SK-N-SH treated with all-trans-retinoic acid at 6 μM for 48 hours (cell line): ENCODE measurements around the gene ACTN4.

Source experiments
- ATAC-seq: fragments of 200-7000 bp; cut with Tn5 transposase; 3 replicates; pipeline ENCODE4 v1.9.1; 2020; ENCODE audit warnings: mild to moderate bottlenecking, moderate library complexity
- ARNTL ChIP-seq: fragments of 450-650 bp; formaldehyde crosslinking; IDR thresholded peaks from 2 replicates; pipeline ENCODE4 v1.5.0; 2020; ENCODE audit warnings: low read depth, mild to moderate bottlenecking, moderate library complexity, borderline replicate concordance
- BACH2 ChIP-seq: fragments of 250-450 bp; sonication (Bioruptor Pico); IDR thresholded peaks from 2 replicates; pipeline ENCODE4 v1.9.0; 2021; ENCODE audit warnings: mild to moderate bottlenecking, borderline replicate concordance
- CREB5 ChIP-seq: fragments of 250-450 bp; sonication (Bioruptor Pico); IDR thresholded peaks from 2 replicates; pipeline ENCODE4 v1.5.1; 2020; ENCODE audit warnings: low read depth, mild to moderate bottlenecking, moderate library complexity
- CSDC2 ChIP-seq: fragments of 250-450 bp; sonication (Bioruptor Pico); IDR thresholded peaks from 2 replicates; pipeline ENCODE4 v1.5.0; 2020; ENCODE audit warnings: mild to moderate bottlenecking, moderate library complexity
- CSRNP3 ChIP-seq: fragments of 250-450 bp; sonication (Bioruptor Pico); IDR thresholded peaks from 2 replicates; pipeline ENCODE4 v1.5.1; 2021; ENCODE audit warnings: mild to moderate bottlenecking, moderate library complexity
- ESRRG ChIP-seq: fragments of 250-450 bp; sonication (Bioruptor Pico); IDR thresholded peaks from 2 replicates; pipeline ENCODE4 v1.6.1; 2021; ENCODE audit warnings: mild to moderate bottlenecking
- GLIS3 ChIP-seq: fragments of 250-450 bp; sonication (Bioruptor Pico); IDR thresholded peaks from 2 replicates; pipeline ENCODE4 v1.5.0; 2020; ENCODE audit warnings: mild to moderate bottlenecking, moderate library complexity
- ISL1 ChIP-seq: fragments of 250-450 bp; sonication (Bioruptor Pico); IDR thresholded peaks from 2 replicates; pipeline ENCODE4 v2.1.2; 2022; ENCODE audit warnings: mild to moderate bottlenecking, moderate library complexity
- OSR1 ChIP-seq: fragments of 250-450 bp; sonication (Bioruptor Pico); IDR thresholded peaks from 2 replicates; pipeline ENCODE4 v1.8.0; 2022; ENCODE audit warnings: moderate library complexity, mild to moderate bottlenecking, inconsistent platforms
- PPARA ChIP-seq: fragments of 250-450 bp; sonication (Bioruptor Pico); IDR thresholded peaks from 2 replicates; pipeline ENCODE4 v1.5.0; 2020; ENCODE audit warnings: mild to moderate bottlenecking, borderline replicate concordance
- RARB ChIP-seq: fragments of 250-450 bp; sonication (Bioruptor Pico); IDR thresholded peaks from 2 replicates; pipeline ENCODE4 v1.8.0; 2021; ENCODE audit warnings: mild to moderate bottlenecking, moderate library complexity
- SNAI2 ChIP-seq: fragments of 250-450 bp; sonication (Bioruptor Pico); IDR thresholded peaks from 2 replicates; pipeline ENCODE4 v1.5.0; 2020; ENCODE audit warnings: mild to moderate bottlenecking, moderate library complexity
- TCF4 ChIP-seq: fragments of 250-450 bp; sonication (Bioruptor Pico); IDR thresholded peaks from 2 replicates; pipeline ENCODE4 v1.8.0; 2021; ENCODE audit warnings: mild to moderate bottlenecking, moderate library complexity, borderline replicate concordance
- TOX ChIP-seq: fragments of 250-450 bp; sonication (Bioruptor Pico); IDR thresholded peaks from 2 replicates; pipeline ENCODE4 v1.8.0; 2021; ENCODE audit warnings: mild to moderate bottlenecking, moderate library complexity, borderline replicate concordance
- TSHZ2 ChIP-seq: fragments of 250-450 bp; sonication (Bioruptor Pico); IDR thresholded peaks from 2 replicates; pipeline ENCODE4 v1.5.0; 2020; ENCODE audit warnings: mild to moderate bottlenecking, moderate library complexity
- ZC3H10 ChIP-seq: fragments of 250-450 bp; sonication (Bioruptor Pico); IDR thresholded peaks from 2 replicates; pipeline ENCODE4 v1.5.1; 2021; ENCODE audit warnings: mild to moderate bottlenecking, moderate library complexity
- ZFP3 ChIP-seq: fragments of 250-450 bp; sonication (Bioruptor Pico); IDR thresholded peaks from 2 replicates; pipeline ENCODE4 v1.5.0; 2020; ENCODE audit warnings: mild to moderate bottlenecking, moderate library complexity
- ZFP30 ChIP-seq: fragments of 450-650 bp; formaldehyde crosslinking; IDR thresholded peaks from 2 replicates; pipeline ENCODE4 v1.5.0; 2022; ENCODE audit warnings: mild to moderate bottlenecking, moderate library complexity
- ZNF565 ChIP-seq: fragments of 450-650 bp; formaldehyde crosslinking; conservative IDR thresholded peaks from 2 replicates; pipeline ENCODE4 v1.5.0; 2020; ENCODE audit warnings: low read depth, mild to moderate bottlenecking, moderate library complexity
- ZNF70 ChIP-seq: fragments of 450-650 bp; formaldehyde crosslinking; IDR thresholded peaks from 2 replicates; pipeline ENCODE4 v1.5.0; 2020; ENCODE audit warnings: mild to moderate bottlenecking, moderate library complexity
- ZNF8 ChIP-seq: fragments of 450-650 bp; formaldehyde crosslinking; IDR thresholded peaks from 2 replicates; pipeline ENCODE4 v1.5.0; 2020; ENCODE audit warnings: mild to moderate bottlenecking, moderate library complexity

The ACTN4 gene

GRCh38 chr19:38727868-38728660, 80.6 kb downstream of the ACTN4 start:
- no peak for ATAC-seq
- TF ChIP-seq TOX (CRISPR knock-in tag) (no peak), TSHZ2 (CRISPR knock-in tag) (no peak), CSDC2 (CRISPR knock-in tag) (no peak), ZC3H10 (CRISPR knock-in tag) (no peak), RARB (CRISPR knock-in tag) (no peak), SNAI2 (CRISPR knock-in tag) (no peak), GLIS3 (no peak), ZNF565 (CRISPR knock-in tag) (no peak), PPARA (no peak), ESRRG (no peak), OSR1 (CRISPR knock-in tag) (no peak), ISL1 (CRISPR knock-in tag) (no peak), TCF4 (CRISPR knock-in tag) (no peak), CSRNP3 (CRISPR knock-in tag) (no peak), ZNF70 (CRISPR knock-in tag) (no peak), ZFP3 (CRISPR knock-in tag) (no peak), BACH2 (no peak), ZNF8 (CRISPR knock-in tag) (no peak), ZFP30 (CRISPR knock-in tag) (no peak)

- TF ChIP-seq BACH2, result no peak
- TF ChIP-seq ARNTL (CRISPR knock-in tag), result no peak
- TF ChIP-seq ZFP3 (CRISPR knock-in tag), result no peak
- no peak for TF ChIP-seq PPARA
- no peak for TF ChIP-seq TOX (CRISPR knock-in tag)
- TF ChIP-seq ZNF565 (CRISPR knock-in tag), result no peak
- TF ChIP-seq TSHZ2 (CRISPR knock-in tag), result no peak
- no peak for TF ChIP-seq CREB5
- no peak for TF ChIP-seq ZNF70 (CRISPR knock-in tag)
- no peak for TF ChIP-seq GLIS3
- no peak for TF ChIP-seq CSDC2 (CRISPR knock-in tag)
- TF ChIP-seq ESRRG, result no peak
- no peak for TF ChIP-seq ZNF8 (CRISPR knock-in tag)
- no peak for ATAC-seq
Measured at GRCh38 chr19:38728752-38729541, 81.5 kb downstream of the ACTN4 start.
